ENCODE results near the gene ATP5PO. TPM values are rescaled to one million over a fixed set of nuclear protein-coding genes. Genes with fewer than 3 reads are reported as not detected.
"Not testable (repeated sequence)": the region's sequence is repeated elsewhere in the genome, so short reads cannot be mapped to it uniquely, and the experiment has no call there.

ATP5PO gene
- total and polyA plus RNA-seq, 5 experiments from 2014 or later: 139 to 461 (median 367) TPM

- no peak for ATAC-seq
- Mint-ChIP-seq H3K9me3 (no peaks in the 10 kb centered on the region), H3K36me3 (no peaks in the 10 kb centered on the region), H3K27ac (no peak overlapping the region), H3K4me3 (no peak overlapping the region), H3K4me1 (peaks cover 0 to 5% (median 4%) of the 10 kb centered on the region in 4 donors), H3K27me3 (peaks cover 0 to 4% (median 0%) of the 10 kb centered on the region in 5 donors)
- POLR2A ChIA-PET: interaction anchor here (0.6 kb wide), 1 partner anchor 31 kb away, joined by 4 read pairs; no protein-coding TSS in a partner anchor
- no peak for DNase-seq
Measured at GRCh38 chr21:33864150-33864549, 51.5 kb downstream of the ATP5PO start.

GRCh38 chr21:33863191-33863590 lies 52.4 kb downstream of the ATP5PO start:
- H3K36me3 Mint-ChIP-seq, ATAC-seq, H3K27ac Mint-ChIP-seq, DNase-seq, H3K4me3 Mint-ChIP-seq, H3K4me1 Mint-ChIP-seq, POLR2A ChIA-PET, H3K9me3 Mint-ChIP-seq, H3K27me3 Mint-ChIP-seq: not testable (repeated sequence)

DNA sequence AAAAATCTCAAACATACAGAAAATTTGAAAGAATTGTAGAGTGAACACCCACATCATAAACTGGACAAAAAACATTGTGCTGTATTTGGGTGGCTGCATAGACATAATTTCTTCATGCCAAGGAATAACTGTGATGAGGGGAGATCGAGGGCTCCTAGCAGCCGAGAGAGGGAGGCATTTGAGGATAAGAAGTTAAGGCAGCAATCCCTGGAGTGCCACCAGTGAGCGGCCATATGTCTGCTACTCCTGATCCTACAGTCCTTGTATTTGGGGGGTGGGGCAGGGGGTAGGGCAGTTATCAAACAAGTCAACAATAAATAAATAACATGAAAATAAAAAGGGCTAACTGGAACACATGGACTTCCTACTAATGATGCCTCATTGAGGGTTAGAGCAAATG lies 54.5 kb downstream of the ATP5PO start:
- Mint-ChIP-seq H3K36me3 (no peaks in the 10 kb centered on the region), H3K4me3 (no peak overlapping the region), H3K27me3 (peaks cover 0 to 2% (median 0%) of the 10 kb centered on the region in 5 donors), H3K27ac (peak overlapping the region in 1 of 10 donors; percentile 7), H3K9me3 (no peaks in the 10 kb centered on the region), H3K4me1 (no peaks in the 10 kb centered on the region)
- POLR2A ChIA-PET: no interaction called here
- no peak for ATAC-seq
- no peak for DNase-seq

GRCh38 chr21:33860332-33860879 lies 55.2 kb downstream of the ATP5PO start:
- ATAC-seq (no peak), DNase-seq (no peak)
- H3K9me3 Mint-ChIP-seq: no peaks in the 10 kb centered on the region
- no peak overlapping the region for H3K4me3 Mint-ChIP-seq
- H3K36me3 Mint-ChIP-seq: no peaks in the 10 kb centered on the region
- no peaks in the 10 kb centered on the region for H3K4me1 Mint-ChIP-seq
- POLR2A ChIA-PET: no interaction called here
- no peak overlapping the region for H3K27ac Mint-ChIP-seq
- peaks cover 0 to 2% (median 0%) of the 10 kb centered on the region in 5 donors for H3K27me3 Mint-ChIP-seq

GRCh38 chr21:33859373-33860102 lies 56.1 kb downstream of the ATP5PO start:
- Mint-ChIP-seq H3K27me3 (peaks cover 0 to 2% (median 0%) of the 10 kb centered on the region in 5 donors), H3K4me1 (no peaks in the 10 kb centered on the region), H3K9me3 (no peaks in the 10 kb centered on the region), H3K36me3 (no peaks in the 10 kb centered on the region), H3K27ac (no peak overlapping the region), H3K4me3 (no peak overlapping the region)
- POLR2A ChIA-PET: no interaction called here
- DNase-seq (no peak), ATAC-seq (no peak)

DNA sequence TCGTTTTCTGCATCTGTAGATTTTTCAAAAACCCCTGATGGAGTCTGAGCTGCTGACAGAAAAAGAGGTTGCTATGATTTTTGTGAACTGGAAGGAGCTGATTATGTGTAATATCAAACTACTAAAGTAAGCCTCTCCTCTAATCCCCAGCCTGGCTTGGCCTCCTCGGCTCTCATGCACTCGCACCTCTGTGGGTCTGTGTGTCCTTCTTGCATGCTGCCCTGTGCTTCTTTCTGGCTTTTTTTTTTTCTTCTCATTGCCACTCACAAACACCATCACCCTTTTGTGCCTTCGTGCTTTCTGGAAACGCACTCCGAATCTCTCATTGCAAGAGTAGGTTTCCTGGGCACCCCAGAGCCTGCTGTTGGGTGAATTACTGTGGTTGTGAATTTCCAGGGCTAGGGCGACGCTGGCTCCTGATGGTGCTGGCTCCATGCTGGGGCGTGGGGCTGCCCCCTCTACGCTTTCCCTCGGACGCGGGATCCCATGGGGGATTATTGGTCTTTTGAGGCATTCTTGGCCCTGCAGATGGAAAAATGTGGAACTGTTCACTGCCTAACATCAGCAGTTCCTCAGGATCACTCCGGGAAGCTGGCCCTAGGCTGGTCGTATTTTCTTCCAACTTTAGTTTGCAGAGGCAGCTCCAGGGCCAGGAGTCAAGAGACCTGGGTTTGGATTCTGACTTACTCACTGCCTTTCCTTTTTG lies 56.8 kb downstream of the ATP5PO start:
- peaks cover 0 to 2% (median 0%) of the 10 kb centered on the region in 5 donors for H3K27me3 Mint-ChIP-seq
- ATAC-seq: no peak

GRCh38 chr21:33857846-33858666 lies 57.5 kb downstream of the ATP5PO start:
- Mint-ChIP-seq H3K4me1 (no peaks in the 10 kb centered on the region), H3K4me3 (no peak overlapping the region)
- no peak for ATAC-seq

More for the DNA sequence above, 56.8 kb downstream of the ATP5PO start:
- H3K9me3 Mint-ChIP-seq: no peaks in the 10 kb centered on the region
- no peak overlapping the region for H3K4me3 Mint-ChIP-seq
- POLR2A ChIA-PET: no interaction called here
- DNase-seq: no peak
- H3K4me1 Mint-ChIP-seq: no peaks in the 10 kb centered on the region
- no peaks in the 10 kb centered on the region for H3K36me3 Mint-ChIP-seq
- no peak overlapping the region for H3K27ac Mint-ChIP-seq

DNA sequence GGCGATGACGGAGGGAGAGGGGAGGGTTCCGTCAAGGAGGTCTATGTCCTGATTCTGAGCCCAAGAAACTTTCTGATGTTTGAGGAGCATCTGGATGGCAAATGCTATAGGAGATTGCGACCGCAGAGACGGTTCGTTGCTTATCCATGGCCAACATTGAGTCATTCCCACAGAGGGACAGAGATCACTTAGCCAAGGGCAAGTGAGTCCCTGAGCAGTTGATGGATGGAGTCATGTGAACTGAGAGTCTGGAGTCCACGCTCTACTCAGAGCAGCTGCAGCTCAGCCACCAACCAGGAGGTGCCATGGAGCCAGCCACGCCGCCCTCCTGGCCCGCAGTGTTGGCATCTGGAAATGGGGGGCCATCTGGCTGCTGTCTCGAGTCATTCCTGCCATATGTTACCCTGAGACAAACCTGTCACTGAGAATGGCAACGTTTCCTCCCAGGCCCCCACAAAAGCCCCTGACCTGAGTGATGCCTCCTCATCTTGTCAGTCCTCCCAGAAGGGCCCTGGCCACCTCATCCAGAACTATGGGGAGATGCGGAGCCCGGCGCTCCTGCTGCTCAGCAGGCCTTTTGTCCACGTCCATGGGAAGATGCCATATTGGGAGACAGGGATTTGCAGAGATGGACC lies 58.6 kb downstream of the ATP5PO start:
- Mint-ChIP-seq H3K36me3 (no peaks in the 10 kb centered on the region), H3K27ac (no peak overlapping the region), H3K27me3 (peaks cover 0 to 3% (median 0%) of the 10 kb centered on the region in 5 donors), H3K4me1 (no peaks in the 10 kb centered on the region), H3K9me3 (no peaks in the 10 kb centered on the region), H3K4me3 (no peak overlapping the region)
- ATAC-seq (no peak), DNase-seq (no peak)
- POLR2A ChIA-PET: no interaction called here

More at GRCh38 chr21:33857846-33858666, 57.5 kb downstream of the ATP5PO start:
- H3K9me3 Mint-ChIP-seq: no peaks in the 10 kb centered on the region
- H3K27ac Mint-ChIP-seq: no peak overlapping the region
- H3K27me3 Mint-ChIP-seq: peaks cover 0 to 3% (median 0%) of the 10 kb centered on the region in 5 donors
- H3K36me3 Mint-ChIP-seq: no peaks in the 10 kb centered on the region
- DNase-seq: no peak
- POLR2A ChIA-PET: no interaction called here

DNA sequence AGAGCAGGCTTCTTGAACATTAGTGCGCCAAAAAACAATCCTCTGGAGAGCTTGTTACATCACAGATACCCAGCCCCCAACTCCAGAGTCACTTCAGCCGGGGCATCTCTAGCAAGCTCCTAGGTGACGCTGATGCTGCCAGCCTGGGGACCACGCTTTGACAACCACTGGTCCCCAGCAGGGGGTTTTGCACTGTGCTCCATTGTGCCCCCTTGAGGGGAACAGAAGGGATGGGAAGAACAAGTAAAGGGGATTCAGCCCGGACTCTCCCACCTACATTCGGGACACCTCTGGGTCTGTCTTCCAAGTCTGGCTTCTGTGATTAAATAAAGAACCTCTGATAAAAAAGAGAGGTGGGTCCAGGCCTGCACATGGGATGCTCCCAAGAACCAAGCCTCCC lies 60.4 kb downstream of the ATP5PO start:
- no peaks in the 10 kb centered on the region for H3K4me1 Mint-ChIP-seq
- peaks cover 0 to 3% (median 0%) of the 10 kb centered on the region in 5 donors for H3K27me3 Mint-ChIP-seq
- DNase-seq (no peak), ATAC-seq (no peak)
- no peak overlapping the region for H3K4me3 Mint-ChIP-seq
- no peaks in the 10 kb centered on the region for H3K36me3 Mint-ChIP-seq
- H3K9me3 Mint-ChIP-seq: no peaks in the 10 kb centered on the region
- H3K27ac Mint-ChIP-seq: no peak overlapping the region
- POLR2A ChIA-PET: no interaction called here

- H3K9me3 Mint-ChIP-seq: no peaks in the 10 kb centered on the region
- no peaks in the 10 kb centered on the region for H3K36me3 Mint-ChIP-seq
Measured at GRCh38 chr21:33854604-33855003, 61.0 kb downstream of the ATP5PO start.

More at GRCh38 chr21:33854604-33855003, 61.0 kb downstream of the ATP5PO start:
- DNase-seq: no peak
- peaks cover 0 to 3% (median 0%) of the 10 kb centered on the region in 5 donors for H3K27me3 Mint-ChIP-seq
- H3K4me3 Mint-ChIP-seq: no peak overlapping the region
- POLR2A ChIA-PET: no interaction called here
- no peaks in the 10 kb centered on the region for H3K4me1 Mint-ChIP-seq
- no peak for ATAC-seq
- H3K27ac Mint-ChIP-seq: no peak overlapping the region

All from naive thymus-derived CD8-positive, alpha-beta T cell (primary cell).